HG03520 (cell line): ENCODE measurements around the gene CCDC47.

Source experiments
- ATAC-seq: cut with Tn5 transposase; IDR thresholded peaks from one replicate; pipeline ENCODE4 v1.9.1; 2021; ENCODE audit warnings: mild to moderate bottlenecking, moderate library complexity; ENCODE audit not compliant: unreplicated experiment

Gene CCDC47

GRCh38 chr17:63786117-63786516 is 12.7 kb upstream of the CCDC47 start:
- no peak for ATAC-seq

- no peak for ATAC-seq
Measured at GRCh38 chr17:63785556-63785955, 12.2 kb upstream of the CCDC47 start.

GRCh38 chr17:63783522-63783921 is 10.1 kb upstream of the CCDC47 start:
- ATAC-seq = no peak

- no peak for ATAC-seq
Measured at GRCh38 chr17:63780928-63781327, 7.5 kb upstream of the CCDC47 start.

GRCh38 chr17:63780507-63780906 is 7.1 kb upstream of the CCDC47 start:
- ATAC-seq = no peak

- no peak for ATAC-seq
Measured at GRCh38 chr17:63775420-63775819, 2.0 kb upstream of the CCDC47 start.

- no peak for ATAC-seq
Measured at GRCh38 chr17:63774969-63775265, 1.5 kb upstream of the CCDC47 start.

GRCh38 chr17:63774141-63774968 is 958 bp upstream of the CCDC47 start, which contains the start of gene DDX42:
TSS of gene DDX42 (plus strand) at chr17:63774170. CDS start at chr17:63787050, 12,880 bp downstream.
- no peak for ATAC-seq

GRCh38 chr17:63772801-63773271 is 561 bp downstream of the CCDC47 start:
- no peak for ATAC-seq

- no peak for ATAC-seq
Measured at GRCh38 chr17:63768433-63768832, 5.0 kb downstream of the CCDC47 start.

GRCh38 chr17:63766754-63767153 is 6.6 kb downstream of the CCDC47 start:
- ATAC-seq = no peak

- no peak for ATAC-seq
Measured at GRCh38 chr17:63764716-63765115, 8.7 kb downstream of the CCDC47 start.

- no peak for ATAC-seq
Measured at GRCh38 chr17:63762161-63763078, 11.0 kb downstream of the CCDC47 start.

- no peak for ATAC-seq
Measured at GRCh38 chr17:63760771-63761539, 12.4 kb downstream of the CCDC47 start.

- ATAC-seq = no peak
Measured at GRCh38 chr17:63758428-63758827, 15.0 kb downstream of the CCDC47 start.

- no peak for ATAC-seq
Measured at GRCh38 chr17:63754046-63754445, 19.4 kb downstream of the CCDC47 start.

- no peak for ATAC-seq
Measured at GRCh38 chr17:63753215-63753614, 20.2 kb downstream of the CCDC47 start.

- ATAC-seq = no peak
Measured at GRCh38 chr17:63752707-63753106, 20.7 kb downstream of the CCDC47 start.

- ATAC-seq = no peak
Measured at GRCh38 chr17:63751806-63752205, 21.6 kb downstream of the CCDC47 start.

GRCh38 chr17:63741408-63742173 is 31.8 kb downstream of the CCDC47 start, which contains the start of gene STRADA:
TSS of gene STRADA (minus strand) at chr17:63741799. CDS start at chr17:63728369, 13,430 bp downstream.
- peak; percentile 85 for ATAC-seq
